Neural progenitor cell (in vitro differentiated cells): Measurements from ENCODE around the gene CXCR4.

ENCODE experiments used
- CTCF ChIP-seq: fragments of 200-600 bp; sonication (generic); IDR thresholded peaks from 2 replicates; pipeline ENCODE4 v1.5.1; 2017; ENCODE audit warnings: antibody characterized with exemption, mild to moderate bottlenecking
- EZH2 ChIP-seq: fragments of 200-600 bp; sonication (generic); IDR thresholded peaks from 2 replicates; pipeline ENCODE4 v1.6.1; 2017; ENCODE audit warnings: antibody characterized with exemption, mild to moderate bottlenecking, moderate library complexity
- EZH2phosphoT487 ChIP-seq: fragments of 200-600 bp; sonication (generic); IDR thresholded peaks from 2 replicates; pipeline ENCODE4 v1.6.1; 2017; ENCODE audit warnings: antibody characterized with exemption

GRCh38 chr2:136131961-136132824 lies 14.2 kb upstream of the CXCR4 start:
- TF ChIP-seq EZH2 (no peak), CTCF (no peak), EZH2phosphoT487 (no peak)
